ENCODE data around the gene PYGB.

PYGB gene

GRCh38 chr20:25288291-25289181 is 40.7 kb downstream of the PYGB start:
- no peak overlapping the region for H3K4me3 Mint-ChIP-seq
- no peaks in the 10 kb centered on the region for H3K27me3 Mint-ChIP-seq
- peak overlapping the region; percentile 62 for H3K27ac Mint-ChIP-seq
- no peaks in the 10 kb centered on the region for H3K9me3 Mint-ChIP-seq
- intact Hi-C loops (cut with micrococcal nuclease): no loop called here
- H3K4me1 Mint-ChIP-seq (ENCODE audit: low read depth): peaks cover 20% of the 10 kb centered on the region
- peaks cover 97% of the 10 kb centered on the region for H3K36me3 Mint-ChIP-seq (ENCODE audit: low read depth)

DNA sequence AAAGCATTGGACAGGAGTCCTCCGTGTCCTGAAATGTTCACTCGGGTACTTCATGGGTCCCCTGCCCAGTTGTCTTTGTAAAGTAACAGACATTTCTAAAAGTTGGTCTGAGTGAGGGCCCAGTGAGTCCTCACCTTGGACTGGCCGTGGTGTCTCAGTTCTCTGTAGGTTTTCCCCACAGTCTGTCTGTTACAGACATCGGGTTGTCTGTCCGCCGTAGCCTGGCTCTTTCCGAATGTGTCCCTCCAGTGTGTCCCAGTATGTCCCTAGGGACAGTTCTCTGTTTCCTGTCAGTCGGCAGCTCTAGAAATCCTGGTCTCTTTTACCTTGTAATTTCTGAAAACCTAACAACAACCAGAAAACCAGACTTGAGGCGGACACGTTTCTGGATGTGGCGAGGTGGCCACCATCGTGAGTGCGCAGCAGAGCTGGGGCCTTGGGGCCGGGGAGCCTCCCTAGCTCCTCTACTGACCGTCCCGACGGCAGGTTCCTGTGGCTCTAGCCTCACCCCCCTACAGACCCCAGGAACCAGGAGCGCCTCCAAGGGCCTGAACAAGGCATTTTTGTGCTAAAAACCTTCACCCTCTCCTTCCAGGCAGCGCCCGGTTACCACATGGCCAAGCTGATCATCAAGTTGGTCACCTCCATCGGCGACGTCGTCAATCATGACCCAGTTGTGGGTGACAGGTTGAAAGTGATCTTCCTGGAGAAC is 42.2 kb downstream of the PYGB start:
- H3K36me3 Mint-ChIP-seq (ENCODE audit: low read depth): peaks cover 100% of the 10 kb centered on the region
- no peaks in the 10 kb centered on the region for H3K9me3 Mint-ChIP-seq
- intact Hi-C loops (cut with micrococcal nuclease): loop anchor here (10.0 kb wide), 1 partner anchor 295 kb away; the partner anchor contains the start of gene APMAP
- peaks cover 29% of the 10 kb centered on the region for H3K4me1 Mint-ChIP-seq (ENCODE audit: low read depth)
- no peaks in the 10 kb centered on the region for H3K27me3 Mint-ChIP-seq
- peak overlapping the region; percentile 62 for H3K27ac Mint-ChIP-seq
- H3K4me3 Mint-ChIP-seq: no peak overlapping the region

GRCh38 chr20:25290646-25291431 is 43.0 kb downstream of the PYGB start:
- Mint-ChIP-seq H3K36me3 (ENCODE audit: low read depth) (peaks cover 100% of the 10 kb centered on the region), H3K27me3 (no peaks in the 10 kb centered on the region), H3K27ac (peak overlapping the region; percentile 57), H3K4me1 (ENCODE audit: low read depth) (peaks cover 37% of the 10 kb centered on the region), H3K4me3 (no peak overlapping the region), H3K9me3 (no peaks in the 10 kb centered on the region)
- intact Hi-C loops (cut with micrococcal nuclease): loop anchor here (10.0 kb wide), 1 partner anchor 296 kb away; the partner anchor contains the start of gene APMAP

DNA sequence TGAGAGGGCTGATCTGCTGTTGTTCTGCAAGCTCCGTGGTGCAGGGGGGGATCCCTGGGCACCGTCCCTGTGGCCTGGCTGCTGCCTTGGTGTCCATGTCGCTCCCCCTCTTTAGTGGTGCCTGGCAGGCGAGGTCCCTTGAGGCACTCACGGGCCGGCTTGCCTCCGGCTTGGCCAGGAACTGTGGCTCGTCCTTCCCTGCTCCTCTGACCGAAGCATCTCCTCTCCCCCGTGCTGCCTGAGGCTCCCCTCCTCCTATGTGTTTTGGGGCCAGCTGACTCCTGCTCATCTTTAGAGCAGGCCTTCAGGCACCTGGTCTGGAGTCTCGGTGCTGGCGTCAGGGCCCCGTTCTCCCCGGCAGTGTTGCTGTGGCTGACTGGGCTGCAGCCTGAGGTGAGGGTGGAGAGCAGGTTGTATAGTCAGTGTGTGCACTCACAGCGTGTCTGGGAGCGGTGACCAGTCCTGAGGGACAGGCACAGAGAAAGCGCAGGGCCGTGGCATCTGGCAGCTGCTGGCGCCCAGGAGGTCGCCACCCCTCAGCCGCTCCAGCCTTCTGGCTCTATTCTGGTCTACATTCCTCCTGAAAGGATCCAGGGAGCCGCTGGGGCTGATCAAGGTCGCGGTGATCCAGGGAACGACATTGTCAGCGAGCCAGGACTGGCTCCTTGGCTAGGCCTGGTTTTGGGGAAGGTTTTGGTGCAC is 43.7 kb downstream of the PYGB start:
- Mint-ChIP-seq H3K27ac (peak overlapping the region; percentile 57), H3K27me3 (no peaks in the 10 kb centered on the region), H3K4me3 (no peak overlapping the region), H3K4me1 (ENCODE audit: low read depth) (peaks cover 44% of the 10 kb centered on the region), H3K9me3 (no peaks in the 10 kb centered on the region), H3K36me3 (ENCODE audit: low read depth) (peaks cover 100% of the 10 kb centered on the region)
- intact Hi-C loops (cut with micrococcal nuclease): loop anchor here (10.0 kb wide), 1 partner anchor 297 kb away; the partner anchor contains the start of gene APMAP

GRCh38 chr20:25292176-25292891 is 44.4 kb downstream of the PYGB start:
- Mint-ChIP-seq H3K27me3 (no peaks in the 10 kb centered on the region), H3K4me3 (no peak overlapping the region), H3K9me3 (no peaks in the 10 kb centered on the region), H3K27ac (peak overlapping the region; percentile 41), H3K36me3 (ENCODE audit: low read depth) (peaks cover 100% of the 10 kb centered on the region), H3K4me1 (ENCODE audit: low read depth) (peaks cover 52% of the 10 kb centered on the region)
- intact Hi-C loops (cut with micrococcal nuclease): loop anchor here (10.0 kb wide), 1 partner anchor 298 kb away; the partner anchor contains the start of gene APMAP

- Mint-ChIP-seq H3K4me3 (no peak overlapping the region), H3K27me3 (no peaks in the 10 kb centered on the region), H3K27ac (peak overlapping the region; percentile 50), H3K36me3 (ENCODE audit: low read depth) (peaks cover 100% of the 10 kb centered on the region), H3K9me3 (no peaks in the 10 kb centered on the region), H3K4me1 (ENCODE audit: low read depth) (peaks cover 58% of the 10 kb centered on the region)
- intact Hi-C loops (cut with micrococcal nuclease): loop anchor here (10.0 kb wide), 1 partner anchor 299 kb away; the partner anchor contains the start of gene APMAP
Measured at GRCh38 chr20:25293507-25293906, 45.6 kb downstream of the PYGB start.

DNA sequence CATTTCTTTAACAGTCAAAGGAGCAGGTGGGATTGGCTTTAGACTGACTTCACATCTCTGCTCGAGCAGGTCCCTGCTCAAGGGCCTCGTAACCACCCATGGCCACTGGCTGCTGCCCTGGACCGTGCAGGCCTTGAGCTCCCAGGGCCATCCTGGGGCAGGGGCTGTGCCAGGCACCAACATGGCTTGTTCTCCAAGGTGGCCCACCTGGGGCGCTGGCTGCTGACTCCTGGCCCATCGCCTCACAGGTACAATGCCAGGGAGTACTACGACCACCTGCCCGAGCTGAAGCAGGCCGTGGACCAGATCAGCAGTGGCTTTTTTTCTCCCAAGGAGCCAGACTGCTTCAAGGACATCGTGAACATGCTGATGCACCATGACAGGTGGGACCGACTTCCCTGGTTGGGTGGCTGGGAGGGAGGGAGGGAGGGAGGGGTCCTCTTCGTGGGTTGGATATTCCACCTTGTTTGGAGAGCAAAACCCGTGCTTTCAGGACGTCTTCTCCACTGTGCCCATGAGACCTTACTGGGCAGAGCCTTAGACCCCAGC is 46.1 kb downstream of the PYGB start:
- peaks cover 100% of the 10 kb centered on the region for H3K36me3 Mint-ChIP-seq (ENCODE audit: low read depth)
- no peaks in the 10 kb centered on the region for H3K9me3 Mint-ChIP-seq
- intact Hi-C loops (cut with micrococcal nuclease): loop anchor here (1.0 to 10.0 kb wide), 2 partner anchors 105 to 299 kb away; partner anchors contain the start of gene APMAP
- no peaks in the 10 kb centered on the region for H3K27me3 Mint-ChIP-seq
- H3K27ac Mint-ChIP-seq: peak overlapping the region; percentile 85
- peaks cover 56% of the 10 kb centered on the region for H3K4me1 Mint-ChIP-seq (ENCODE audit: low read depth)
- H3K4me3 Mint-ChIP-seq: no peak overlapping the region

DNA sequence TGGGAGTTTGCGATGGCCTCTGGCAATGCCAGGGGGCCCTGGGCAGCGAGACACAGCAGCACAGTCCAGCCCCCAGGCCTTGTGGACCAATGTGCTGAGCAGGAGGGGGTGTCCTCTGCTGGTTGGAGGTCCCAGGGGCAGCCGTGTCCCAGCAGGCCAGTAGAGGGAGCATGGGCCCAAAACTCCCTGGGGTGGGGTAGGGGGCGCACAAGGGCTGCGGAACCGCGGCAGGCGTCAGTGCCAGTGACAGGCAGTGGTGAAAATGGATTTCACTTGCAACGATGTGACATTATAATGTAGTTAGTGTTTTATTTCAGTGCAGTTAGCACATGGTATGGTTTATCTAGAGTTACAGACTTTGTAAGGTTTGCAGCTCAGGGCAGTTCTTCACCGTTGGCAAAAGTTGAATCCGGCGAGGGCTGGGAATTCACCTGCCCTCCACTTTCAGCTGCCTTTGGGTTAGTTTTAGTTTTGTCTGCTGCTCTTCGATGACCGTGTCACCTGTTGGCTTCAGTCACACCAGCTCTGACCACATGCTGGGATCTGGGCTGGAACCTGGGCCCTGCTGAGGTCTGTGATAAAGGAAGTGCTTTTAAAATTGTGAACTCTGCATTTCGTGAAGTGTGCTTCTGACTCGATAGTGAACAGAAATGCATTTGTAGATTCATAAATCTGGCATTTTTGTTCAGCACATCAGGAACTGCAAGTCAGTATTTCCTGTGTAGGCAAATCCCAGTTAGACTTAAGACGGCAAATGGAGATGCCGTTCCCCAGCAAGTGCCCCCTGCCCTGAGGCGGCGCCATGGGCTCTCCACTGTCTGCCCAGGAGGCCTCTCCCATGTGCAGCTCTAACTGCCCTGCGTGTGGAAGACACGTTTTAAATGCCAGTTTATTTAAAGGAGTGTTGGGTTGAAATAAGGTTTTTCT is 46.8 kb downstream of the PYGB start:
- Mint-ChIP-seq H3K27me3 (no peaks in the 10 kb centered on the region), H3K36me3 (ENCODE audit: low read depth) (peaks cover 100% of the 10 kb centered on the region), H3K27ac (peak overlapping the region; percentile 85), H3K4me3 (no peak overlapping the region), H3K4me1 (ENCODE audit: low read depth) (peaks cover 55% of the 10 kb centered on the region), H3K9me3 (no peaks in the 10 kb centered on the region)
- intact Hi-C loops (cut with micrococcal nuclease): loop anchor here (1.0 to 10.0 kb wide), 2 partner anchors 105 to 300 kb away; partner anchors contain the start of gene APMAP

DNA sequence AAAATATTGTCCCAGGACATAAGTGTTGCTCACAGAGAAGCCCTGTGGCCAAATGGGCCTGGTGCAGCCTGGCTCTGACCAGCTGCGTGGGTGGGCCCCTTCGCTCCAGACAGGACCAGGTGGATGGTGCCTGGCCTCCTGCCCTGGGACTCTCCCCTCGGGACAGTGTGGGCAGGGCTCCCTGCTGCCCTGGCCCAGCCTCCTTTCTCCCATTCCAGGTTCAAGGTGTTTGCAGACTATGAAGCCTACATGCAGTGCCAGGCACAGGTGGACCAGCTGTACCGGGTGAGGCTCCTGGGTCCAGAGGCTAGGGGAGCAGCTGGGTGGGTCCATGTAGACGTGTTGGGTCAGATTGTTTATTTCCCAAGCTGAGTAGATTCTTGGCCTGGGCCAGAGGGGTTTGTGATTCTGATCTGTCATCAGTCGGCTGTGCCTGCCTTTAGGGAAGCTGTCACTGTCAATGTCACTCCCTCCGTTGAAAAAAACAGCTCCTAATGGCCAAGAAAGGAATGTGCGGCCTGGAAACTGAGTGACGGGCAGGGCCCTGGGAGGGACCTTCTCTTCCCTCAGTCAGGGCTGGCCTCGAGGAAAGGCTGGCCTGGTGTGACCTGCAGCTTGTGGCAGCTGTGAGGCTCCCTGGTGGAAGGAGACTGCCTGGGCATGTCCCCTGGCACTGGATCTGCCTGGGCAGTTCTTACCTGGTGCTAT is 47.7 kb downstream of the PYGB start:
- H3K4me3 Mint-ChIP-seq: no peak overlapping the region
- intact Hi-C loops (cut with micrococcal nuclease): loop anchor here (10.0 kb wide), 1 partner anchor 301 kb away; the partner anchor contains the start of gene APMAP
- H3K36me3 Mint-ChIP-seq (ENCODE audit: low read depth): peaks cover 100% of the 10 kb centered on the region
- no peaks in the 10 kb centered on the region for H3K9me3 Mint-ChIP-seq
- H3K27ac Mint-ChIP-seq: peak overlapping the region; percentile 85
- H3K27me3 Mint-ChIP-seq: no peaks in the 10 kb centered on the region
- peaks cover 62% of the 10 kb centered on the region for H3K4me1 Mint-ChIP-seq (ENCODE audit: low read depth)

GRCh38 chr20:25296094-25297093 is 48.5 kb downstream of the PYGB start:
- H3K27me3 Mint-ChIP-seq: no peaks in the 10 kb centered on the region
- H3K4me3 Mint-ChIP-seq: no peak overlapping the region
- peaks cover 100% of the 10 kb centered on the region for H3K36me3 Mint-ChIP-seq (ENCODE audit: low read depth)
- H3K9me3 Mint-ChIP-seq: no peaks in the 10 kb centered on the region
- intact Hi-C loops (cut with micrococcal nuclease): loop anchor here (10.0 kb wide), 1 partner anchor 302 kb away; the partner anchor contains the start of gene APMAP
- peaks cover 64% of the 10 kb centered on the region for H3K4me1 Mint-ChIP-seq (ENCODE audit: low read depth)
- H3K27ac Mint-ChIP-seq: peak overlapping the region; percentile 85

Measured in dendritic cell treated with granulocyte-macrophage colony-stimulating factor and Interleukin-4, amounts not matched to agents 40 ng/mL and 50 ng/mL, for 4 days (primary cell).